ENCODE data around the gene RIN1.
"Not testable (repeated sequence)": the region's sequence is repeated elsewhere in the genome, so short reads cannot be mapped to it uniquely, and the experiment has no call there.

Gene RIN1

GRCh38 chr11:66360406-66361073 lies 24.3 kb upstream of the RIN1 start:
- no peak overlapping the region for H3K4me3 ChIP-seq (ENCODE audit: low read depth, low read length)
- peak; percentile 37 for DNase-seq (ENCODE audit: low read depth)
- TF ChIP-seq CTCF (IDR thresholded peaks at IDR 0.05; ENCODE audit: low read depth, low read length): no peak
- peak; percentile 29 for TF ChIP-seq POLR2A (IDR thresholded peaks at IDR 0.05; ENCODE audit: extremely low read depth, insufficient read length)

GRCh38 chr11:66359662-66360087 lies 23.4 kb upstream of the RIN1 start:
- TF ChIP-seq POLR2A (IDR thresholded peaks at IDR 0.05; ENCODE audit: extremely low read depth, insufficient read length): peak; percentile 54
- no peak for TF ChIP-seq CTCF (IDR thresholded peaks at IDR 0.05; ENCODE audit: low read depth, low read length)
- no peak for TF ChIP-seq MAX (IDR thresholded peaks at IDR 0.05; ENCODE audit: low read depth, low read length)
- no peak for TF ChIP-seq MYC (IDR thresholded peaks at IDR 0.05; ENCODE audit: low read depth, low read length)

GRCh38 chr11:66350560-66351235 lies 14.5 kb upstream of the RIN1 start:
- not testable (repeated sequence) for H3K4me3 ChIP-seq (ENCODE audit: low read depth, low read length); DNase-seq (ENCODE audit: low read depth)

More at GRCh38 chr11:66359662-66360087, 23.4 kb upstream of the RIN1 start:
- DNase-seq (ENCODE audit: low read depth): peak; percentile 67
- no peak overlapping the region for H3K4me3 ChIP-seq (ENCODE audit: low read depth, low read length)

- DNase-seq (ENCODE audit: low read depth): peak; percentile 46
- H3K4me3 ChIP-seq (ENCODE audit: low read depth, low read length): no peak overlapping the region
- TF ChIP-seq MYC (IDR thresholded peaks at IDR 0.05; ENCODE audit: low read depth, low read length) (no peak), CTCF (IDR thresholded peaks at IDR 0.05; ENCODE audit: low read depth, low read length) (no peak)
Observed at GRCh38 chr11:66349084-66349386, 12.8 kb upstream of the RIN1 start.

GRCh38 chr11:66347425-66348276 lies 11.4 kb upstream of the RIN1 start, which contains the start of gene B4GAT1:
TSS of gene B4GAT1 (minus strand) at chr11:66347629. CDS start at chr11:66347545, 84 bp downstream.
- H3K4me3 ChIP-seq (ENCODE audit: low read depth, low read length): peak within 1 kb of the TSS; percentile 76
- TF ChIP-seq POLR2A (IDR thresholded peaks at IDR 0.05; ENCODE audit: extremely low read depth, insufficient read length) (peak; percentile 44), MYC (IDR thresholded peaks at IDR 0.05; ENCODE audit: low read depth, low read length) (peak; percentile 33), MAX (IDR thresholded peaks at IDR 0.05; ENCODE audit: low read depth, low read length) (peak; percentile 48; the same call in 1 of the 2 replicates), CTCF (IDR thresholded peaks at IDR 0.05; ENCODE audit: low read depth, low read length) (no peak)
- DNase-seq (ENCODE audit: low read depth): peak; percentile 92

- H3K4me3 ChIP-seq (ENCODE audit: low read depth, low read length): peak overlapping the region; percentile 64
- TF ChIP-seq MAX (IDR thresholded peaks at IDR 0.05; ENCODE audit: low read depth, low read length): no peak
- no peak for TF ChIP-seq POLR2A (IDR thresholded peaks at IDR 0.05; ENCODE audit: extremely low read depth, insufficient read length)
- TF ChIP-seq CTCF (IDR thresholded peaks at IDR 0.05; ENCODE audit: low read depth, low read length): no peak
- no peak for TF ChIP-seq MYC (IDR thresholded peaks at IDR 0.05; ENCODE audit: low read depth, low read length)
- DNase-seq (ENCODE audit: low read depth): peak; percentile 18
Observed at GRCh38 chr11:66346476-66347424, 10.5 kb upstream of the RIN1 start.

All from NB4 (cell line).